NB4 (cell line): Measurements from ENCODE around the gene B9D1.

ENCODE experiments used
- DNase-seq: peaks from one replicate; pipeline ENCODE4 v3.0.0; 2010; ENCODE audit warnings: low read depth
- H3K4me3 ChIP-seq: one replicate; pipeline ENCODE4 v1.5.1; 2011; ENCODE audit warnings: mild to moderate bottlenecking, low read depth, low read length, moderate library complexity
- MAX ChIP-seq: IDR thresholded peaks from 2 replicates; pipeline ENCODE4 v1.6.1; 2011; ENCODE audit warnings: low read depth, low read length
- MYC ChIP-seq: IDR thresholded peaks from 2 replicates; pipeline ENCODE4 v1.6.1; 2011; ENCODE audit warnings: low read depth, low read length
- POLR2A ChIP-seq: IDR thresholded peaks from 2 replicates; pipeline ENCODE4 v1.6.1; 2011; ENCODE audit warnings: mild to moderate bottlenecking; ENCODE audit not compliant: insufficient read length; ENCODE audit errors: extremely low read depth
- TF ChIP-seq, protein P1 (sequence below): IDR thresholded peaks from one replicate; pipeline ENCODE4 v1.5.1; 2012; ENCODE audit warnings: low read depth, low read length

The B9D1 gene

GRCh38 chr17:19345486-19346350, 16.8 kb downstream of the B9D1 start:
- no peak for DNase-seq

DNA sequence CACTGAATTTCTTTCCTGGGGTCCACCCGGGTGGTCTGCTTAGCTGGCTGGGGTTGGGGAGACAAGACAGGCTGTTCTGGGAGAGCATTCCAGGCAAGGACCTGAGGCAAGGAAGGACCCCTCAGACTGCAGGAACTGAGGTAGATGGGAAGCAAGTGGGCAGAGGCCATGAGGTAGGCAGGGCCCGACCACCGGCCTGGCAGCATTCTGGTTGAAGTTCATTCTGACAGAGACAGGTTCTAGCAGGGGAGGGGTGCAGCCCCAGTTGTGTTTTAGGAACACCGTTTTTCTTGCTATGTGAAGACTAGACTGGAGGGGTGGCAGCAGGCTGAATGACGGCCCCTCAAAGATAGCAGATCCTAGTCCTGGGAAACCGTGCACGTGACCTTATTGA, 17.5 kb downstream of the B9D1 start:
- TF ChIP-seq, protein P1, sequence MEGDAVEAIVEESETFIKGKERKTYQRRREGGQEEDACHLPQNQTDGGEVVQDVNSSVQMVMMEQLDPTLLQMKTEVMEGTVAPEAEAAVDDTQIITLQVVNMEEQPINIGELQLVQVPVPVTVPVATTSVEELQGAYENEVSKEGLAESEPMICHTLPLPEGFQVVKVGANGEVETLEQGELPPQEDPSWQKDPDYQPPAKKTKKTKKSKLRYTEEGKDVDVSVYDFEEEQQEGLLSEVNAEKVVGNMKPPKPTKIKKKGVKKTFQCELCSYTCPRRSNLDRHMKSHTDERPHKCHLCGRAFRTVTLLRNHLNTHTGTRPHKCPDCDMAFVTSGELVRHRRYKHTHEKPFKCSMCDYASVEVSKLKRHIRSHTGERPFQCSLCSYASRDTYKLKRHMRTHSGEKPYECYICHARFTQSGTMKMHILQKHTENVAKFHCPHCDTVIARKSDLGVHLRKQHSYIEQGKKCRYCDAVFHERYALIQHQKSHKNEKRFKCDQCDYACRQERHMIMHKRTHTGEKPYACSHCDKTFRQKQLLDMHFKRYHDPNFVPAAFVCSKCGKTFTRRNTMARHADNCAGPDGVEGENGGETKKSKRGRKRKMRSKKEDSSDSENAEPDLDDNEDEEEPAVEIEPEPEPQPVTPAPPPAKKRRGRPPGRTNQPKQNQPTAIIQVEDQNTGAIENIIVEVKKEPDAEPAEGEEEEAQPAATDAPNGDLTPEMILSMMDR, result no peak
- TF ChIP-seq MYC (no peak), POLR2A (no peak), MAX (no peak)
- H3K4me3 ChIP-seq, result no peak overlapping the region
- DNase-seq, result no peak

More at GRCh38 chr17:19345486-19346350, 16.8 kb downstream of the B9D1 start:
- H3K4me3 ChIP-seq, result no peak overlapping the region
- no peak for TF ChIP-seq MAX

- no peak for DNase-seq
- H3K4me3 ChIP-seq, result no peak overlapping the region
- TF ChIP-seq MYC, result no peak
- TF ChIP-seq, protein P1, result no peak
- no peak for TF ChIP-seq POLR2A
- no peak for TF ChIP-seq MAX
Measured at GRCh38 chr17:19344311-19345066, 18.0 kb downstream of the B9D1 start.

DNA sequence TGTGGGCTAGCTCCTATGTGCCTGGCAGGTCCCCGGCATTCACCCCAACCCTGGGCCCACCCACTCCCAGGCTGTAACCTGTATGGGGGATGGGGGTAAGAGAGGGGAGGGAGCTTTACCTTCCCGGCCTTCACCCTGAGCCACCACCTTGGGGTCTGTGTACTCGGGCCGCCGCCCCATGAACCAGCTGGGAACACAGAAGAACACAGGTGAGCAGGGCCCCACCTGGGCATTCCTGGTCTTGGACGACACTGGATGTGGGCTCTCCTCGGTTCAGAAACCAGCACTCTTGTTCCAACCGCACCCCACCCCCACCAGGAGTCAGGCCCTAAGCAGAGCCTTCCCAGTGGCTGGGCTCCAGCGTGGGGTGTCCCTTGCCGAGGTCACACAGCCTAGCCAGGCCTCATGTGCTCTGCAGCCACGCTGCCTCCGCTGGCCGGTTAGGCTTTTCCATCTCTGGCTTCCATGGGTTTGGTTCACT, 18.8 kb downstream of the B9D1 start:
- TF ChIP-seq MAX (no peak), POLR2A (no peak)
- TF ChIP-seq, protein P1, result no peak
- DNase-seq, result no peak
- H3K4me3 ChIP-seq, result no peak overlapping the region

DNA sequence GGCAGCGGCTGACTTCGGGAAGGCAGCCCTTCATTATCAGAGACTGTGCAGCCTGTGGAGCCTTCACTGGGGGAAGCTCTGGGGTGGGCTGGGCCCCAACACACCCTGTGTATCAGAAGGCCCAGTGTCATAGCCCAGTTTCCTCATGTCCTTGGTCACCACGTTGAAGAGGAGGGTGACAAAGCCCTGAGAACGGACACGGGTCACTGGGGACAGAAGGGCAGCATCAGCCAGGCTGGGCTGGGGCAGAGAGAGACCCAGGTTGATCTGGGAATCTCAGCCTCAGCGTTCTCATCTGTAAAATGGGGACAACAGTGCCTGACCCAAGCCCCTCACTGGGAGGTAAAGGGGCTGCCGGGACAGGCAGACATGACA, 19.3 kb downstream of the B9D1 start:
- no peak overlapping the region for H3K4me3 ChIP-seq
- TF ChIP-seq POLR2A (no peak), MYC (no peak), MAX (no peak)
- TF ChIP-seq, protein P1, result no peak
- DNase-seq, result no peak

DNA sequence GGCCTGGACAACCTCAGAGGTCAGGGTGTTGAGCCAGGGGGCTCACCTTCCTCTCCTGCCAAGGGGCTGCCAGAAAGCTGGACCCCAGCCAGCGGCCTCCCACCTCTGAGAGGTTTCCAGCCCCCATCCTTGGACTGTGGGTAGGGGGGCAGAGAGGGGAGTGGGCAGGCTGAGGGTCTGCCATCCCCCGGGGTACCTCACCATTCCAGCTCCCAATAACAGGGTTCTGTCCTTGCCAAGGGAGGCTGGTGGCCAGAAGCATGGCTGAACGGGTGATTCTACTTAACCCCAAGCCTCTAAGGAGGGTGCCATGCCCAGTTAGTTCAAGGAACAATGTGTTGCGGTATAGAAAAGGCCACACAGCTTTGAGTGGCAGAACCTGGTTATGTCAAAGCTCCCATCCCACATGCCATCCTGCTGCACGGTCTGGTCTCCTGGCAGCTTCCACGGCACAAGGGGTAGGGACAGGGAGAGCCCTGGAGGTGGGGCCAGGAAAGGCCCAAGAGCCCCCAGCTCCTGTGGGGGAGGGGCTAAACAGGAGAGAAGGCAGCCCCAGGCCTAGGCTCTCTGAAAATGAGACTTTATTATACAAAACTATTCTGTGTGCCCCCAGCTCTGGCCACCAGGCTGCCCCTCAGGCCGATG, 19.8 kb downstream of the B9D1 start:
- H3K4me3 ChIP-seq, result no peak overlapping the region
- TF ChIP-seq MYC, result no peak
- DNase-seq, result no peak
